ENCODE data around the gene ZBTB2. TPM values are rescaled to one million over a fixed set of nuclear protein-coding genes. Genes with fewer than 3 reads are reported as not detected.

ZBTB2 gene
- total RNA-seq, 1 experiment from 2014 or later = 31.4 TPM

DNA sequence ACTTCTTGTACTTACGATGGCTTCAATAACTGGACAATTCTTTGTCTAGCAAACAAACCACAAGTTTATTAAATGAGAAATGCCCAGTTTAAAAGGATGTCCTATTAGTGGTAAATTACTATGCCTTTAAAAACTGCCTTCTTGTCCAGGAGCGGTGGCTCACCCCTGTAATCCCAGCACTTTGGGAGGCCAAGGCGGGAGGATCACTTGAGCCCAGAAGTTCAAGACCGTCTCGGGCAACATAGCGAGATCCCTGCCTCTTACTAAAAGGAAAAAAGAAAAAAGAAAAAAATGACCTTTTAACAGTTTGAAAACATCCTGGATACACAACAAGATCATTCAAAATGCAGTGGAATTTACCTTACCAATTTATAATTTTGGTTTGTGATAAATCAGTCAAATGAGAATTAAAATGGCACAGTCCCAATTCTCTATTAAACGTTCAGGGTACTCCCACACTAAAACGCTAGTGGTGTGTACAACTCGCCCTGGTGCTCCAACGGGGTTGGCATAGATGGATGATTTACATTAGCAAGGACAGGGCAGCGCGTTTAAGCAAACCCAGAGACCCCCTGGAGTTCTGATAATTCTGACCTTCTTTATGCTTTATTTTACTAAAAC lies 2.3 kb downstream of the ZBTB2 start:
- Histone ChIP-seq H2BK5ac (ENCODE audit: insufficient read length, low read length) (no peak overlapping the region), H3K9ac (ENCODE audit: extremely low read depth, insufficient read length, low read length) (peak overlapping the region; percentile 93), H3K79me2 (ENCODE audit: insufficient read depth, low read length) (peaks cover 29% of the 10 kb centered on the region), H4K91ac (ENCODE audit: insufficient read length, low read depth, low read length) (no peak overlapping the region), H3K4me1 (ENCODE audit: insufficient read depth, low read length) (peaks cover 2% of the 10 kb centered on the region), H4K20me1 (ENCODE audit: control insufficient read depth, insufficient read depth, insufficient read length) (no peaks in the 10 kb centered on the region), H3K9me3 (ENCODE audit: control insufficient read depth, low read depth, low read length) (no peaks in the 10 kb centered on the region), H2BK12ac (ENCODE audit: insufficient read length, low read depth, low read length) (no peak overlapping the region), H3K4me2 (ENCODE audit: insufficient read depth, insufficient read length, low read length) (peak overlapping the region; percentile 67), H3K18ac (ENCODE audit: insufficient read length, low read depth, low read length) (no peak overlapping the region), H4K8ac (replicated peaks; ENCODE audit: insufficient read length, low read depth, low read length) (no peak overlapping the region), H2BK20ac (ENCODE audit: low read depth, low read length, poor library complexity, severe bottlenecking) (no peak overlapping the region), H3K27ac (ENCODE audit: insufficient read length, low read depth, low read length) (peak overlapping the region; percentile 27), H3K27me3 (ENCODE audit: insufficient read depth, low read length) (no peaks in the 10 kb centered on the region), H3K14ac (ENCODE audit: insufficient read depth, low read length) (no peak overlapping the region), H2AFZ (ENCODE audit: low read length) (no peak overlapping the region), H2AK5ac (ENCODE audit: insufficient read length, low read length) (no peak overlapping the region), H3K56ac (ENCODE audit: insufficient read length, low read depth, low read length) (no peak overlapping the region), H3K23me2 (ENCODE audit: insufficient read length, low read depth, low read length, poor library complexity, severe bottlenecking) (peaks cover 8% of the 10 kb centered on the region), H3T11ph (ENCODE audit: low read length) (no peak overlapping the region), H3K23ac (ENCODE audit: insufficient read length, low read depth, low read length) (no peak overlapping the region), H2BK120ac (ENCODE audit: low read depth, low read length, poor library complexity, severe bottlenecking) (no peak overlapping the region), H3K4ac (ENCODE audit: low read depth, low read length) (no peak overlapping the region), H4K5ac (ENCODE audit: insufficient read length, low read depth, low read length) (no peak overlapping the region), H2BK15ac (ENCODE audit: low read depth, low read length) (no peak overlapping the region), H3K79me1 (ENCODE audit: insufficient read depth, low read depth, low read length, poor library complexity, severe bottlenecking) (peaks cover 3% of the 10 kb centered on the region)
- Mint-ChIP-seq H3K27ac (peak overlapping the region; percentile 94 to 98 (median 96)), H3K4me3 (peak overlapping the region; percentile 82 to 91), H3K36me3 (ENCODE audit: insufficient read depth in 1 of 3, low read depth in 3 of 3) (peaks cover 9 to 14% (median 9%) of the 10 kb centered on the region in 3 experiments; a peak in 6 of 7 replicates), H3K4me1 (peaks cover 24 to 35% of the 10 kb centered on the region in 2 experiments), H3K27me3 (ENCODE audit: low read depth) (no peaks in the 10 kb centered on the region), H3K9me3 (no peaks in the 10 kb centered on the region)
- TF ChIP-seq, protein P1, sequence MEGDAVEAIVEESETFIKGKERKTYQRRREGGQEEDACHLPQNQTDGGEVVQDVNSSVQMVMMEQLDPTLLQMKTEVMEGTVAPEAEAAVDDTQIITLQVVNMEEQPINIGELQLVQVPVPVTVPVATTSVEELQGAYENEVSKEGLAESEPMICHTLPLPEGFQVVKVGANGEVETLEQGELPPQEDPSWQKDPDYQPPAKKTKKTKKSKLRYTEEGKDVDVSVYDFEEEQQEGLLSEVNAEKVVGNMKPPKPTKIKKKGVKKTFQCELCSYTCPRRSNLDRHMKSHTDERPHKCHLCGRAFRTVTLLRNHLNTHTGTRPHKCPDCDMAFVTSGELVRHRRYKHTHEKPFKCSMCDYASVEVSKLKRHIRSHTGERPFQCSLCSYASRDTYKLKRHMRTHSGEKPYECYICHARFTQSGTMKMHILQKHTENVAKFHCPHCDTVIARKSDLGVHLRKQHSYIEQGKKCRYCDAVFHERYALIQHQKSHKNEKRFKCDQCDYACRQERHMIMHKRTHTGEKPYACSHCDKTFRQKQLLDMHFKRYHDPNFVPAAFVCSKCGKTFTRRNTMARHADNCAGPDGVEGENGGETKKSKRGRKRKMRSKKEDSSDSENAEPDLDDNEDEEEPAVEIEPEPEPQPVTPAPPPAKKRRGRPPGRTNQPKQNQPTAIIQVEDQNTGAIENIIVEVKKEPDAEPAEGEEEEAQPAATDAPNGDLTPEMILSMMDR (conservative IDR thresholded peaks at IDR 0.05) = no peak
- DNase-seq = no peak
- no CpG with 5 or more reads among the region's 12 CpGs for WGBS (ENCODE audit: extremely low coverage, insufficient read length, low lambda C conversion rate)
